GM23338 (cell line): Measurements from ENCODE around the gene CACNA2D4. TPM values are rescaled to one million over a fixed set of nuclear protein-coding genes. Genes with fewer than 3 reads are reported as not detected.

Experiments used
- ATAC-seq: fragments of 200-7000 bp; cut with Tn5 transposase; 3 replicates; pipeline ENCODE4 v1.9.1; 2020
- DNase-seq: peaks from one replicate; pipeline ENCODE4 v3.0.0-alpha.2; 2015; ENCODE audit warnings: low spot score
- H2AFZ ChIP-seq: fragments of 200-600 bp; sonication (generic); 2 replicates; pipeline ENCODE4 v1.8.0; 2016; ENCODE audit warnings: antibody characterized with exemption, mild to moderate bottlenecking, moderate library complexity
- H3F3A ChIP-seq: fragments of 200-600 bp; sonication (generic); replicated peaks from 2 replicates; pipeline ENCODE4 v1.8.0; 2017; ENCODE audit warnings: antibody characterized with exemption, mixed run types, low read depth
- H3K27ac ChIP-seq: fragments of 200-600 bp; sonication (generic); 2 replicates; pipeline ENCODE4 v1.6.1; 2016; ENCODE audit warnings: low read depth
- H3K27me3 ChIP-seq: fragments of 200-600 bp; sonication (generic); 2 replicates; pipeline ENCODE4 v1.8.0; 2016; ENCODE audit warnings: mild to moderate bottlenecking, mixed run types, moderate library complexity; ENCODE audit not compliant: insufficient read depth
- H3K36me3 ChIP-seq: fragments of 200-600 bp; sonication (generic); 2 replicates; pipeline ENCODE4 v1.8.0; 2016; ENCODE audit warnings: mild to moderate bottlenecking; ENCODE audit not compliant: insufficient read depth
- H3K4me1 ChIP-seq: fragments of 200-600 bp; sonication (generic); 2 replicates; pipeline ENCODE4 v1.8.0; 2016; ENCODE audit warnings: mild to moderate bottlenecking, moderate library complexity; ENCODE audit not compliant: insufficient read depth
- H3K4me2 ChIP-seq: fragments of 200-600 bp; sonication (generic); 2 replicates; pipeline ENCODE4 v1.7.1; 2017; ENCODE audit warnings: mixed run types
- H3K4me3 ChIP-seq: fragments of 200-600 bp; sonication (generic); 2 replicates; pipeline ENCODE4 v1.6.1; 2016; ENCODE audit warnings: mixed run types
- H3K79me2 ChIP-seq: fragments of 200-600 bp; sonication (generic); replicated peaks from 2 replicates; pipeline ENCODE4 v1.8.0; 2017; ENCODE audit warnings: mild to moderate bottlenecking; ENCODE audit not compliant: insufficient read depth
- H3K9me2 ChIP-seq: fragments of 200-600 bp; sonication (generic); 2 replicates; pipeline ENCODE4 v1.8.0; 2017; ENCODE audit not compliant: insufficient read depth
- H4K20me1 ChIP-seq: fragments of 200-600 bp; sonication (generic); replicated peaks from 2 replicates; pipeline ENCODE4 v1.8.0; 2017; ENCODE audit warnings: mild to moderate bottlenecking; ENCODE audit not compliant: insufficient read depth
- H3K27ac Mint-ChIP-seq: 2 replicates; pipeline ENCODE4 v1.8.0; 2020; ENCODE audit warnings: inconsistent platforms, mild to moderate bottlenecking, moderate library complexity, mixed read lengths
- H3K27me3 Mint-ChIP-seq: 3 replicates; pipeline ENCODE4 v1.8.0; 2022; ENCODE audit warnings: low read depth, mild to moderate bottlenecking, moderate library complexity, mixed read lengths, inconsistent platforms; ENCODE audit not compliant: insufficient read depth, poor library complexity
- H3K36me3 Mint-ChIP-seq: 3 replicates; pipeline ENCODE4 v1.8.0; 2021; ENCODE audit warnings: low read depth, mild to moderate bottlenecking, inconsistent platforms, moderate library complexity, mixed read lengths
- H3K4me1 Mint-ChIP-seq: 3 replicates; pipeline ENCODE4 v1.8.0; 2020; ENCODE audit warnings: mild to moderate bottlenecking, inconsistent platforms, mixed read lengths
- H3K4me3 Mint-ChIP-seq: 3 replicates; pipeline ENCODE4 v1.8.0; 2021; ENCODE audit warnings: moderate library complexity, mild to moderate bottlenecking, inconsistent platforms, mixed read lengths
- H3K9me3 Mint-ChIP-seq: 3 replicates; pipeline ENCODE4 v1.8.0; 2020; ENCODE audit warnings: moderate library complexity, mild to moderate bottlenecking, inconsistent platforms, mixed read lengths
- CREB1 ChIP-seq: fragments of 250-450 bp; sonication (Bioruptor Pico); IDR thresholded peaks from 2 replicates; pipeline ENCODE4 v1.5.0; 2020; ENCODE audit warnings: low read depth, mild to moderate bottlenecking, moderate library complexity
- CTCF ChIP-seq, 2 experiments: fragments of 200-600 bp in 1 of 2; sonication (generic) in 1 of 2; conservative IDR thresholded peaks; 2 replicates each; pipeline versions ENCODE4 v1.5.1 to v1.6.1; 2016 to 2017; ENCODE audit warnings: antibody characterized with exemption in 2 of 2, low read depth in 2 of 2, mild to moderate bottlenecking in 2 of 2, moderate library complexity in 1 of 2
- ETS1 ChIP-seq: IDR thresholded peaks from 2 replicates; pipeline ENCODE4 v1.6.1; 2016; ENCODE audit warnings: antibody characterized with exemption
- EZH2 ChIP-seq: fragments of 200-600 bp; sonication (generic); IDR thresholded peaks from one replicate; pipeline ENCODE4 v1.8.0; 2017; ENCODE audit warnings: antibody characterized with exemption, mild to moderate bottlenecking, low read depth; ENCODE audit not compliant: unreplicated experiment
- EZH2phosphoT487 ChIP-seq: fragments of 200-600 bp; sonication (generic); IDR thresholded peaks from one replicate; pipeline ENCODE4 v1.8.1; 2018; ENCODE audit warnings: antibody characterized with exemption; ENCODE audit not compliant: unreplicated experiment
- JUNB ChIP-seq: IDR thresholded peaks from one replicate; pipeline ENCODE4 v1.6.1; 2016; ENCODE audit warnings: antibody characterized with exemption; ENCODE audit not compliant: unreplicated experiment
- NANOG ChIP-seq: IDR thresholded peaks from 2 replicates; pipeline ENCODE4 v1.6.1; 2016; ENCODE audit warnings: antibody characterized with exemption, borderline replicate concordance
- STAT1 ChIP-seq: IDR thresholded peaks from one replicate; pipeline ENCODE4 v1.6.1; 2016; ENCODE audit warnings: antibody characterized with exemption; ENCODE audit not compliant: unreplicated experiment
- ZNF114 ChIP-seq: fragments of 250-450 bp; sonication (Bioruptor Pico); IDR thresholded peaks from 2 replicates; pipeline ENCODE4 v1.5.0; 2020; ENCODE audit warnings: mild to moderate bottlenecking, moderate library complexity
- ZNF331 ChIP-seq: fragments of 250-450 bp; sonication (Bioruptor Pico); IDR thresholded peaks from 2 replicates; pipeline ENCODE4 v1.5.0; 2020; ENCODE audit warnings: low read depth, mild to moderate bottlenecking, moderate library complexity
- polyA plus RNA-seq: library from polyadenylated mRNA; unstranded; fragments of >200 nt; fragmentation: Nextera tagmentation; extraction: Ambion mirVana; gene quantifications from 2 replicates; pipeline ENCODE4 v1.2.1, GENCODE V29; 2016
- total RNA-seq: library from RNA; depleted of rRNA; stranded (reverse); fragments of >200 nt; shearing (Covaris generic); gene quantifications from 2 replicates; pipeline ENCODE4 v1.2.3, GENCODE V29; 2014
- TF ChIP-seq, protein P1 (sequence below): fragments of 250-450 bp; sonication (Bioruptor Pico); IDR thresholded peaks from 2 replicates; pipeline ENCODE4 v1.5.0; 2020; ENCODE audit warnings: mild to moderate bottlenecking, moderate library complexity

CACNA2D4 gene
- total and polyA plus RNA-seq, 2 experiments from 2014 or later, result 0.07 to 0.24 TPM

GRCh38 chr12:1750300-1750699 is 168.2 kb downstream of the CACNA2D4 start:
- peaks cover 86% of the 10 kb centered on the region for H3K79me2 ChIP-seq
- H4K20me1 ChIP-seq, result peaks cover 14% of the 10 kb centered on the region
- no peaks in the 10 kb centered on the region for H3F3A ChIP-seq
- no peak for ATAC-seq
- peaks cover 41% of the 10 kb centered on the region for H3K36me3 Mint-ChIP-seq
- H3K4me1 Mint-ChIP-seq, result peaks cover 3% of the 10 kb centered on the region; the same call in 1 of the 3 replicates
- no peak overlapping the region for H2AFZ ChIP-seq
- no peak for DNase-seq
- TF ChIP-seq ZNF331 (CRISPR knock-in tag) (no peak), EZH2 (no peak), ETS1 (no peak), EZH2phosphoT487 (no peak), STAT1 (no peak), CTCF (conservative IDR thresholded peaks at IDR 0.05; ENCODE audit: low read depth in 2 of 2) (no peak), CREB1 (CRISPR knock-in tag) (no peak)
- H3K9me2 ChIP-seq, result no peaks in the 10 kb centered on the region
- H3K4me2 ChIP-seq, result no peak overlapping the region
- H3K9me3 Mint-ChIP-seq, result peaks cover 22% of the 10 kb centered on the region
- H3K4me1 ChIP-seq, result no peaks in the 10 kb centered on the region
- no peaks in the 10 kb centered on the region for H3K27me3 ChIP-seq
- H3K36me3 ChIP-seq, result 0 out of 2 replicates have a peak, but pooled peaks cover 4% of the 10 kb centered on the region
- H3K4me3 ChIP-seq, result no peak overlapping the region
- no peak overlapping the region for H3K4me3 Mint-ChIP-seq
- H3K27ac Mint-ChIP-seq, result no peak overlapping the region
- no peaks in the 10 kb centered on the region for H3K27me3 Mint-ChIP-seq
- H3K27ac ChIP-seq, result no peak overlapping the region

DNA sequence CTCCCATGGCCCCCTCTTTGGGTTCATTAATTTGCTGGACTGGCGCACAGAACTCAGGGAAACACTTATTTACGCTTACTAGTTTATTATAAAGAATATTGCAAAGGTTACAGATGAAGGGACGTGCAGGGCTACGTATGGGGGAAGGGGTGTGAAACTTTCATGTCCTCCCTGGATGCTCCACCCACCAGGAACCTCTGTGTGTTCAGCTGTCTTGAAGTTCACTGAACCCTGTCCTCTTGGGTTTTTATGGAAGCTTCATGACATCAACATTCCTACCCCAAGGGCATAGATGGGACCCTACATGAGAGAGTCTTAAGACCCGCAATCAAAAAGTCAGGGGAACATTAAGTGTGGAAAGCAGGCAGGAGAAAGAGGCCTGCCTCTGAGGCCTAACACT is 169.4 kb downstream of the CACNA2D4 start:
- Mint-ChIP-seq H3K9me3 (peaks cover 22% of the 10 kb centered on the region), H3K36me3 (peaks cover 37% of the 10 kb centered on the region), H3K27me3 (no peaks in the 10 kb centered on the region), H3K27ac (no peak overlapping the region), H3K4me1 (peaks cover 7% of the 10 kb centered on the region; the same call in 2 of the 3 replicates), H3K4me3 (no peak overlapping the region)
- Histone ChIP-seq H3K36me3 (0 out of 2 replicates have a peak, but pooled peaks cover 1% of the 10 kb centered on the region), H3K27ac (no peak overlapping the region), H4K20me1 (peaks cover 11% of the 10 kb centered on the region; the same call in 1 of the 2 replicates), H3K4me1 (no peaks in the 10 kb centered on the region), H2AFZ (no peak overlapping the region), H3F3A (no peaks in the 10 kb centered on the region), H3K4me2 (no peak overlapping the region), H3K79me2 (peaks cover 91% of the 10 kb centered on the region), H3K4me3 (no peak overlapping the region), H3K27me3 (no peaks in the 10 kb centered on the region), H3K9me2 (no peaks in the 10 kb centered on the region)
- no peak for DNase-seq
- no peak for TF ChIP-seq ZNF331 (CRISPR knock-in tag)
- no peak for TF ChIP-seq ZNF114 (CRISPR knock-in tag)
- no peak for TF ChIP-seq CREB1 (CRISPR knock-in tag)
- no peak for TF ChIP-seq EZH2phosphoT487
- no peak for TF ChIP-seq NANOG
- TF ChIP-seq EZH2, result no peak
- no peak for TF ChIP-seq JUNB
- TF ChIP-seq, protein P1, sequence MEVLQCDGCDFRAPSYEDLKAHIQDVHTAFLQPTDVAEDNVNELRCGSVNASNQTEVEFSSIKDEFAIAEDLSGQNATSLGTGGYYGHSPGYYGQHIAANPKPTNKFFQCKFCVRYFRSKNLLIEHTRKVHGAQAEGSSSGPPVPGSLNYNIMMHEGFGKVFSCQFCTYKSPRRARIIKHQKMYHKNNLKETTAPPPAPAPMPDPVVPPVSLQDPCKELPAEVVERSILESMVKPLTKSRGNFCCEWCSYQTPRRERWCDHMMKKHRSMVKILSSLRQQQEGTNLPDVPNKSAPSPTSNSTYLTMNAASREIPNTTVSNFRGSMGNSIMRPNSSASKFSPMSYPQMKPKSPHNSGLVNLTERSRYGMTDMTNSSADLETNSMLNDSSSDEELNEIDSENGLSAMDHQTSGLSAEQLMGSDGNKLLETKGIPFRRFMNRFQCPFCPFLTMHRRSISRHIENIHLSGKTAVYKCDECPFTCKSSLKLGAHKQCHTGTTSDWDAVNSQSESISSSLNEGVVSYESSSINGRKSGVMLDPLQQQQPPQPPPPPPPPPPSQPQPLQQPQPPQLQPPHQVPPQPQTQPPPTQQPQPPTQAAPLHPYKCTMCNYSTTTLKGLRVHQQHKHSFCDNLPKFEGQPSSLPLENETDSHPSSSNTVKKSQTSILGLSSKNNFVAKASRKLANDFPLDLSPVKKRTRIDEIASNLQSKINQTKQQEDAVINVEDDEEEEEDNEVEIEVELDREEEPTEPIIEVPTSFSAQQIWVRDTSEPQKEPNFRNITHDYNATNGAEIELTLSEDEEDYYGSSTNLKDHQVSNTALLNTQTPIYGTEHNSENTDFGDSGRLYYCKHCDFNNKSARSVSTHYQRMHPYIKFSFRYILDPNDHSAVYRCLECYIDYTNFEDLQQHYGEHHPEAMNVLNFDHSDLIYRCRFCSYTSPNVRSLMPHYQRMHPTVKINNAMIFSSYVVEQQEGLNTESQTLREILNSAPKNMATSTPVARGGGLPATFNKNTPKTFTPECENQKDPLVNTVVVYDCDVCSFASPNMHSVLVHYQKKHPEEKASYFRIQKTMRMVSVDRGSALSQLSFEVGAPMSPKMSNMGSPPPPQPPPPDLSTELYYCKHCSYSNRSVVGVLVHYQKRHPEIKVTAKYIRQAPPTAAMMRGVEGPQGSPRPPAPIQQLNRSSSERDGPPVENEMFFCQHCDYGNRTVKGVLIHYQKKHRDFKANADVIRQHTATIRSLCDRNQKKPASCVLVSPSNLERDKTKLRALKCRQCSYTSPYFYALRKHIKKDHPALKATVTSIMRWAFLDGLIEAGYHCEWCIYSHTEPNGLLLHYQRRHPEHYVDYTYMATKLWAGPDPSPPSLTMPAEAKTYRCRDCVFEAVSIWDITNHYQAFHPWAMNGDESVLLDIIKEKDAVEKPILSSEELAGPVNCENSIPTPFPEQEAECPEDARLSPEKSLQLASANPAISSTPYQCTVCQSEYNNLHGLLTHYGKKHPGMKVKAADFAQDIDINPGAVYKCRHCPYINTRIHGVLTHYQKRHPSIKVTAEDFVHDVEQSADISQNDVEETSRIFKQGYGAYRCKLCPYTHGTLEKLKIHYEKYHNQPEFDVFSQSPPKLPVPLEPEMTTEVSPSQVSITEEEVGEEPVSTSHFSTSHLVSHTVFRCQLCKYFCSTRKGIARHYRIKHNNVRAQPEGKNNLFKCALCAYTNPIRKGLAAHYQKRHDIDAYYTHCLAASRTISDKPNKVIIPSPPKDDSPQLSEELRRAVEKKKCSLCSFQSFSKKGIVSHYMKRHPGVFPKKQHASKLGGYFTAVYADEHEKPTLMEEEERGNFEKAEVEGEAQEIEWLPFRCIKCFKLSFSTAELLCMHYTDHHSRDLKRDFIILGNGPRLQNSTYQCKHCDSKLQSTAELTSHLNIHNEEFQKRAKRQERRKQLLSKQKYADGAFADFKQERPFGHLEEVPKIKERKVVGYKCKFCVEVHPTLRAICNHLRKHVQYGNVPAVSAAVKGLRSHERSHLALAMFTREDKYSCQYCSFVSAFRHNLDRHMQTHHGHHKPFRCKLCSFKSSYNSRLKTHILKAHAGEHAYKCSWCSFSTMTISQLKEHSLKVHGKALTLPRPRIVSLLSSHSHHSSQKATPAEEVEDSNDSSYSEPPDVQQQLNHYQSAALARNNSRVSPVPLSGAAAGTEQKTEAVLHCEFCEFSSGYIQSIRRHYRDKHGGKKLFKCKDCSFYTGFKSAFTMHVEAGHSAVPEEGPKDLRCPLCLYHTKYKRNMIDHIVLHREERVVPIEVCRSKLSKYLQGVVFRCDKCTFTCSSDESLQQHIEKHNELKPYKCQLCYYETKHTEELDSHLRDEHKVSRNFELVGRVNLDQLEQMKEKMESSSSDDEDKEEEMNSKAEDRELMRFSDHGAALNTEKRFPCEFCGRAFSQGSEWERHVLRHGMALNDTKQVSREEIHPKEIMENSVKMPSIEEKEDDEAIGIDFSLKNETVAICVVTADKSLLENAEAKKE, result no peak
- ATAC-seq, result no peak
